ENCODE measurements around the gene CABLES2. TPM values are rescaled to one million over a fixed set of nuclear protein-coding genes. Genes with fewer than 3 reads are reported as not detected.

Gene CABLES2
- total and polyA plus RNA-seq, 2 donors (not counting 3 experiments of a cell fraction or from before 2014, with no cell fraction given) = 7.8 to 9.9 TPM

DNA sequence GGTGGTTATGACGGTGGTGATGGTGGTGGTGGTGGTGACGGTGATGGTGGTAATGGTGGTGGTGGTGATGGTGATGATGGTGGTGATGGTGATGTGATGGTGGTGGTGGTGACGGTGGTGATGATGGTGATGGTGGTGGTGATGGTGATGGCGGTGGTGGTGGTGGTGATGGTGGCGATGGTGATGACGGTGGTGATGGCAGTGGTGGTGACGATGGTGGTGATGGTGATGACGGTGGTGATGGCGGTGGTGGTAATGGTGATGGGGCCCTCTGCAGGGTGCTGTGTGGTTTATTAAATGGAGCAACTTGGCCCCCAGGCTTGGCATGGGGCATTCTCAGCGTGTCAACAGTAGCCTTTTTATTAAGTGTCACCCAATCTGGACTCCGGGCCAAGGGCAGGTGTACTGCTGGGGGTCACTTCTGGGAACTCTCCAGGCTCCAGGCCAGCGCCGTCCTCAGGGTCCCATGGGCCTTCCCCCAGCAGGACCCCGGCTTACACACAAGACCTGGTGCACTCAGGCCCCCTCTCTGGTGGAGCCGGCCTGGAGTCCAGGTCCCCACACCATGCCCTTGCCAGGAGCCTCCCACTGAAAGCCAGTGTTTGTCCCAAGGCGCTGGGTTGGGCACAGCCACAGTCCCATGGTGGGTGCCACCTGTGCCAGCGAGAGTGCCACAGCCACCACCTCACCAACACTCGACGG is 8.8 kb downstream of the CABLES2 start:
- no peak for DNase-seq (ENCODE audit: low read depth, low spot score)
- ChIA-PET CTCF (no interaction called here), POLR2A (no interaction called here)
- no peak overlapping the region for H2AFZ ChIP-seq (ENCODE audit: low read depth, low read length)
- H3K27ac ChIP-seq (ENCODE audit: insufficient read depth, low read depth, low read length) = no peak overlapping the region
- H3K9me3 ChIP-seq (replicated peaks; ENCODE audit: control insufficient read depth, insufficient read depth, low read length) = no peaks in the 10 kb centered on the region
- no peak overlapping the region for H3K4me2 ChIP-seq (ENCODE audit: insufficient read depth, low read length)
- H3K4me1 ChIP-seq (ENCODE audit: control insufficient read depth, extremely low read depth, insufficient read depth, low read length) = no peaks in the 10 kb centered on the region
- FAIRE-seq = no peak
- dilution Hi-C loops (cut with MboI; ENCODE audit: extremely low pct_ligation_motif_present, low sequenced_read_pairs) (no loop called here), intact Hi-C loops (cut with micrococcal nuclease) (no loop called here)
- H3K79me2 ChIP-seq (ENCODE audit: control insufficient read depth, insufficient read depth, low read length) = no peaks in the 10 kb centered on the region
- H3K36me3 ChIP-seq (ENCODE audit: control insufficient read depth in 2 of 2, extremely low read depth in 1 of 2, insufficient read depth in 2 of 2, low read length in 2 of 2) = peaks cover 0 to 1% of the 10 kb centered on the region in 2 experiments
- H3K27me3 ChIP-seq (ENCODE audit: control insufficient read depth in 2 of 2, insufficient read depth in 2 of 2, low read length in 2 of 2) = no peaks in the 10 kb centered on the region
- H3K4me3 ChIP-seq (replicated peaks in 1 of 3; ENCODE audit: insufficient read depth in 1 of 3, low read depth in 1 of 3, low read length in 3 of 3) = no peak overlapping the region
- H4K20me1 ChIP-seq (replicated peaks; ENCODE audit: control insufficient read depth, extremely low read depth, insufficient read depth, low read length) = no peaks in the 10 kb centered on the region
- TF ChIP-seq POLR2A (IDR thresholded peaks at IDR 0.05; ENCODE audit: low read depth, low read length) (no peak), POLR2AphosphoS5 (IDR thresholded peaks at IDR 0.05; ENCODE audit: insufficient read depth, low read depth, low read length) (no peak), JUN (IDR thresholded peaks at IDR 0.05; ENCODE audit: borderline replicate concordance, insufficient read depth, insufficient read length, low read depth) (no peak), FOS (IDR thresholded peaks at IDR 0.05; ENCODE audit: borderline replicate concordance, insufficient read depth, low read length) (no peak), MYC (IDR thresholded peaks at IDR 0.05; ENCODE audit: low read depth, low read length) (no peak), GATA2 (IDR thresholded peaks at IDR 0.05; ENCODE audit: insufficient read depth, insufficient read length, low read depth, low read length) (no peak), EZH2 (IDR thresholded peaks at IDR 0.05; ENCODE audit: borderline replicate concordance, low read depth, low read length, severe bottlenecking) (no peak)
- TF ChIP-seq, protein P1, sequence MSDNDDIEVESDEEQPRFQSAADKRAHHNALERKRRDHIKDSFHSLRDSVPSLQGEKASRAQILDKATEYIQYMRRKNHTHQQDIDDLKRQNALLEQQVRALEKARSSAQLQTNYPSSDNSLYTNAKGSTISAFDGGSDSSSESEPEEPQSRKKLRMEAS (IDR thresholded peaks at IDR 0.05; ENCODE audit: insufficient read depth, insufficient read length) = no peak
- TF ChIP-seq, protein P2, sequence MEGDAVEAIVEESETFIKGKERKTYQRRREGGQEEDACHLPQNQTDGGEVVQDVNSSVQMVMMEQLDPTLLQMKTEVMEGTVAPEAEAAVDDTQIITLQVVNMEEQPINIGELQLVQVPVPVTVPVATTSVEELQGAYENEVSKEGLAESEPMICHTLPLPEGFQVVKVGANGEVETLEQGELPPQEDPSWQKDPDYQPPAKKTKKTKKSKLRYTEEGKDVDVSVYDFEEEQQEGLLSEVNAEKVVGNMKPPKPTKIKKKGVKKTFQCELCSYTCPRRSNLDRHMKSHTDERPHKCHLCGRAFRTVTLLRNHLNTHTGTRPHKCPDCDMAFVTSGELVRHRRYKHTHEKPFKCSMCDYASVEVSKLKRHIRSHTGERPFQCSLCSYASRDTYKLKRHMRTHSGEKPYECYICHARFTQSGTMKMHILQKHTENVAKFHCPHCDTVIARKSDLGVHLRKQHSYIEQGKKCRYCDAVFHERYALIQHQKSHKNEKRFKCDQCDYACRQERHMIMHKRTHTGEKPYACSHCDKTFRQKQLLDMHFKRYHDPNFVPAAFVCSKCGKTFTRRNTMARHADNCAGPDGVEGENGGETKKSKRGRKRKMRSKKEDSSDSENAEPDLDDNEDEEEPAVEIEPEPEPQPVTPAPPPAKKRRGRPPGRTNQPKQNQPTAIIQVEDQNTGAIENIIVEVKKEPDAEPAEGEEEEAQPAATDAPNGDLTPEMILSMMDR (IDR thresholded peaks at IDR 0.05; ENCODE audit: extremely low read depth in 1 of 2, insufficient read depth in 1 of 2, low read depth in 1 of 2, low read length in 2 of 2) = no peak
- no TSS peak for BruUV-seq (replicated peaks)
- H3K9me1 ChIP-seq (replicated peaks; ENCODE audit: control insufficient read depth, extremely low read depth, insufficient read depth, low read length) = no peaks in the 10 kb centered on the region
- H3K9ac ChIP-seq (replicated peaks; ENCODE audit: extremely low read depth, insufficient read depth, low read length) = no peak overlapping the region
